ENCODE data around the gene TMEM86A. TPM values are rescaled to one million over a fixed set of nuclear protein-coding genes. Genes with fewer than 3 reads are reported as not detected.

The TMEM86A gene
- total RNA-seq, 2 experiments from 2014 or later = 0.92 to 2.7 TPM

DNA sequence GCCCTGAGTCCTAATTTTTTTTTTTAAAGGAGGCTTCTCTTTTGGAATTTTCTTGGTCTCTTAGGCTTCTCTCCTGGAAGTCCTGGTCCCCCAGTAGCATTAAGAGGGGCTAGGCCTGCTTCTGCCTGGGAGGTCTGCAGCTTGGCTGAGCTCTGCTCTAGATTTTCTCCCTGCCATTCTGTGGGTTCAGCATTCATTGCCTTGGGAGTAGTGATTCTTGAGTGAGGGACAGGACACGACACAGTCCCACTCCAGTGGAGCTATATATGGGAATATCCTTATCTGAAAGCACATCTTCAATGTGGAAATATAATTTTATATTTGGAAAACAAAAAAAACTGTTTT is 23.7 kb downstream of the TMEM86A start:
- BruUV-seq (replicated peaks) = no TSS peak
- Histone ChIP-seq H3K9me3 (ENCODE audit: low read length) (no peaks in the 10 kb centered on the region), H3K36me3 (ENCODE audit: insufficient read depth, low read length) (no peaks in the 10 kb centered on the region), H4K20me1 (ENCODE audit: insufficient read depth, low read length) (no peaks in the 10 kb centered on the region), H3K27ac (ENCODE audit: low read depth, low read length, poor library complexity, severe bottlenecking) (no peak overlapping the region), H3K4me2 (ENCODE audit: low read length) (no peak overlapping the region), H2AFZ (ENCODE audit: low read length) (no peak overlapping the region; the same call in 1 of the 2 replicates), H3K4me3 (ENCODE audit: low read depth, low read length, poor library complexity, severe bottlenecking) (no peak overlapping the region), H3K9me2 (ENCODE audit: insufficient read depth, low read length) (no peaks in the 10 kb centered on the region), H3K4me1 (ENCODE audit: insufficient read depth, low read length, poor library complexity, severe bottlenecking) (no peaks in the 10 kb centered on the region), H3K79me2 (ENCODE audit: insufficient read depth, low read depth, low read length) (no peaks in the 10 kb centered on the region)
- intact Hi-C loops (cut with micrococcal nuclease; ENCODE audit: unreplicated experiment) = no loop called here
- POLR2A ChIA-PET = interaction anchor here (0.7 to 1.1 kb wide), 5 partner anchors 10 to 468 kb away, joined by 3 to 6 read pairs (median 5); no protein-coding TSS in a partner anchor
- DNase-seq (ENCODE audit: low spot score) = no peak
- CTCF ChIA-PET (ENCODE audit: unreplicated experiment) = interaction anchor here (0.5 to 1.3 kb wide), 5 partner anchors 9 to 1555 kb away, joined by 3 to 6 read pairs (median 3); no protein-coding TSS in a partner anchor
- TF ChIP-seq EZH2phosphoT487 (IDR thresholded peaks at IDR 0.05; ENCODE audit: borderline replicate concordance, low read depth, low read length) (no peak), CTCF (conservative IDR thresholded peaks at IDR 0.05; ENCODE audit: low read length) (peak; percentile 62)

DNA sequence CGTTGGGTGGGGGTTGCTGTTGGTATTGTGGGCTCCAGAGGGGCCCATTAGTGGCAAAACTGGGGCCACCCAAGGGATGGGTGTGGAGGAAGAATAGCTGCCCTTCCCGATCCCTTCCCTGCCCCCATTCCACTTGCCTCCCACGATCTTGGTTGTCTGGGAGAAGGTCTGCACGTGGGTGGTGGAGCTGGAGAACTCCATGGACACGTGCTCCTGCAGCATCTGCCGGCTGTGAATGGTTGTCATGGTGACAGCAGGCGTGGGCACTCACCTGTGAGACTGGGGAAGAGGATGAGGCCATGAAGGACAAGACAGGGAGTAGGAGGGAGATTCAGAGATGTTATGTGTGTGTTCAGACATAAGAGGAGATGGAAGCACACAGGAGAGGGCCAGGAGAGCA is 25.4 kb downstream of the TMEM86A start:
- Histone ChIP-seq H3K27ac (ENCODE audit: low read depth, low read length, poor library complexity, severe bottlenecking) (no peak overlapping the region), H3K4me3 (ENCODE audit: low read depth, low read length, poor library complexity, severe bottlenecking) (no peak overlapping the region), H3K9me2 (ENCODE audit: insufficient read depth, low read length) (no peaks in the 10 kb centered on the region), H3K36me3 (ENCODE audit: insufficient read depth, low read length) (no peaks in the 10 kb centered on the region), H2AFZ (ENCODE audit: low read length) (no peak overlapping the region), H3K4me2 (ENCODE audit: low read length) (no peak overlapping the region), H3K9me3 (ENCODE audit: low read length) (no peaks in the 10 kb centered on the region), H4K20me1 (ENCODE audit: insufficient read depth, low read length) (no peaks in the 10 kb centered on the region), H3K4me1 (ENCODE audit: insufficient read depth, low read length, poor library complexity, severe bottlenecking) (peaks cover 5% of the 10 kb centered on the region), H3K79me2 (ENCODE audit: insufficient read depth, low read depth, low read length) (no peaks in the 10 kb centered on the region)
- CTCF ChIA-PET (ENCODE audit: unreplicated experiment) = no interaction called here
- intact Hi-C loops (cut with micrococcal nuclease; ENCODE audit: unreplicated experiment) = no loop called here
- no TSS peak for BruUV-seq (replicated peaks)
- TF ChIP-seq CTCF (conservative IDR thresholded peaks at IDR 0.05; ENCODE audit: low read length) = no peak
- TF ChIP-seq EZH2phosphoT487 (IDR thresholded peaks at IDR 0.05; ENCODE audit: borderline replicate concordance, low read depth, low read length) = no peak
- DNase-seq (ENCODE audit: low spot score) = no peak
- POLR2A ChIA-PET = no interaction called here

GRCh38 chr11:18726040-18726439 is 27.5 kb downstream of the TMEM86A start, which contains the start of gene IGSF22:
Gene IGSF22, minus strand, starts transcription at chr11:18726188. Its CDS starts 1,952 bp downstream, at chr11:18724236.
- Histone ChIP-seq H2AFZ (ENCODE audit: low read length) (no peak within 1 kb of the TSS), H3K4me1 (ENCODE audit: insufficient read depth, low read length, poor library complexity, severe bottlenecking) (peaks cover 5% of the 10 kb centered on the region), H3K9me2 (ENCODE audit: insufficient read depth, low read length) (no peaks in the 10 kb centered on the region), H3K27ac (ENCODE audit: low read depth, low read length, poor library complexity, severe bottlenecking) (no peak within 1 kb of the TSS), H4K20me1 (ENCODE audit: insufficient read depth, low read length) (no peaks in the 10 kb centered on the region), H3K79me2 (ENCODE audit: insufficient read depth, low read depth, low read length) (no peaks in the 10 kb centered on the region), H3K36me3 (ENCODE audit: insufficient read depth, low read length) (no peaks in the 10 kb centered on the region), H3K4me3 (ENCODE audit: low read depth, low read length, poor library complexity, severe bottlenecking) (no peak within 1 kb of the TSS), H3K4me2 (ENCODE audit: low read length) (no peak within 1 kb of the TSS), H3K9me3 (ENCODE audit: low read length) (no peaks in the 10 kb centered on the region)
- no TSS peak for BruUV-seq (replicated peaks)
- TF ChIP-seq CTCF (conservative IDR thresholded peaks at IDR 0.05; ENCODE audit: low read length) (no peak), EZH2phosphoT487 (IDR thresholded peaks at IDR 0.05; ENCODE audit: borderline replicate concordance, low read depth, low read length) (no peak)
- DNase-seq (ENCODE audit: low spot score) = no peak
- CTCF ChIA-PET (ENCODE audit: unreplicated experiment) = no interaction called here
- intact Hi-C loops (cut with micrococcal nuclease; ENCODE audit: unreplicated experiment) = no loop called here
- POLR2A ChIA-PET = no interaction called here

Measured in OCI-LY7 (cell line).